HepG2 (cell line): ENCODE data around the gene SIAH2. TPM values are rescaled to one million over a fixed set of nuclear protein-coding genes. Genes with fewer than 3 reads are reported as not detected.

Experiments
- ATAC-seq: fragments of 200-7000 bp; cut with Tn5 transposase; 3 replicates; pipeline ENCODE4 v1.9.1; 2020; ENCODE audit warnings: mild to moderate bottlenecking, moderate library complexity
- BruUV-seq: library from RNA; stranded (reverse); fragments of 400-500 nt; replicated peaks from 2 replicates; lab custom pipeline; 2021; lab: Mats Ljungman, UMichigan
- CTCF ChIA-PET: fragments of 300-600 bp; formaldehyde crosslinking; extraction: SDS; loops from one replicate; lab custom pipeline; 2021; ENCODE audit warnings: low total read pairs, inconsistent platforms, low intra/inter-chr PET ratio; lab: Yijun Ruan, JAX
- POLR2A ChIA-PET: fragments of 350-600 bp; sonication (Branson Sonifier 250); formaldehyde crosslinking; loops from one replicate; lab custom pipeline; 2020; ENCODE audit warnings: antibody characterized with exemption, inconsistent platforms; lab: Yijun Ruan, JAX
- DNase-seq: peaks from one replicate; pipeline ENCODE4 v3.0.0-alpha.2; 2015; ENCODE audit warnings: low spot score
- FAIRE-seq: peaks from 3 replicates; lab custom pipeline; 2011; peaks lifted over from hg19 to GRCh38; lab: Jason Lieb, UNC
- H2AFZ ChIP-seq: one replicate; pipeline ENCODE4 v1.6.1; 2011; ENCODE audit warnings: low read length, inconsistent platforms
- H3K27ac ChIP-seq: fragments of 300-600 bp; 3 replicates; pipeline ENCODE4 v1.8.0; 2011; ENCODE audit warnings: mixed run types, mild to moderate bottlenecking, mixed read lengths, low read length, inconsistent platforms; ENCODE audit not compliant: insufficient read depth; ENCODE audit errors: extremely low read length
- H3K27me3 ChIP-seq, 2 experiments: fragments of 200-600 bp in 1 of 2; 2 replicates in 1 of 2; 3 replicates in 1 of 2; pipeline versions ENCODE4 v1.6.0 to v1.8.0; 2011; ENCODE audit warnings: low read length in 2 of 2, mild to moderate bottlenecking in 2 of 2, moderate library complexity in 2 of 2, inconsistent platforms in 1 of 2; ENCODE audit not compliant: insufficient read depth in 2 of 2, control insufficient read depth in 1 of 2
- H3K36me3 ChIP-seq, 2 experiments: fragments of 200-600 bp in 1 of 2; replicated peaks in 1 of 2; 2 replicates in 1 of 2; 3 replicates in 1 of 2; pipeline versions ENCODE4 v1.5.1 to v1.8.0; 2011; ENCODE audit warnings: low read length in 2 of 2, inconsistent platforms in 1 of 2; ENCODE audit not compliant: insufficient read depth in 2 of 2, control insufficient read depth in 1 of 2
- H3K4me1 ChIP-seq: 2 replicates; pipeline ENCODE4 v1.5.1; 2012; ENCODE audit warnings: low read length, inconsistent platforms; ENCODE audit not compliant: insufficient read depth
- H3K4me2 ChIP-seq: 2 replicates; pipeline ENCODE4 v1.6.0; 2011; ENCODE audit warnings: low read depth, low read length, inconsistent platforms
- H3K4me3 ChIP-seq, 3 experiments: fragments of 200-600 bp in 1 of 3; sonication (generic), shearing (Covaris generic) in 1 of 3; replicated peaks in 1 of 3; 2 replicates each; pipeline ENCODE4 v1.5.1; 2011 to 2016; ENCODE audit warnings: low read length in 3 of 3, inconsistent platforms in 2 of 3, low read depth in 2 of 3, mild to moderate bottlenecking in 2 of 3, control low read depth in 1 of 3, mixed read lengths in 1 of 3; ENCODE audit not compliant: insufficient read depth in 1 of 3
- H3K79me2 ChIP-seq: one replicate; pipeline ENCODE4 v1.6.1; 2011; ENCODE audit warnings: low read length, inconsistent platforms; ENCODE audit not compliant: insufficient read depth
- H3K9ac ChIP-seq: 2 replicates; pipeline ENCODE4 v1.6.0; 2011; ENCODE audit warnings: mild to moderate bottlenecking, low read depth, low read length, inconsistent platforms; ENCODE audit not compliant: insufficient read depth
- H3K9me3 ChIP-seq: 2 replicates; pipeline ENCODE4 v1.5.1; 2012; ENCODE audit warnings: mild to moderate bottlenecking, low read length
- H4K20me1 ChIP-seq: 2 replicates; pipeline ENCODE4 v1.6.0; 2011; ENCODE audit warnings: inconsistent platforms, mild to moderate bottlenecking, low read length, moderate library complexity; ENCODE audit not compliant: insufficient read depth
- CHCHD3 ChIP-seq: sonication (generic); formaldehyde crosslinking; IDR thresholded peaks from 2 replicates; pipeline ENCODE4 v1.8.0; 2022; ENCODE audit warnings: mild to moderate bottlenecking, missing genetic modification reagents, moderate library complexity
- NCOR1 ChIP-seq: fragments of 200-600 bp; sonication (generic); IDR thresholded peaks from 2 replicates; pipeline ENCODE4 v1.7.0; 2017; ENCODE audit warnings: antibody characterized with exemption, low read length, borderline replicate concordance
- PHF5A ChIP-seq: IDR thresholded peaks from one replicate; pipeline ENCODE4 v1.6.1; 2018; ENCODE audit warnings: low read depth, missing genetic modification reagents; ENCODE audit not compliant: unreplicated experiment
- RBFOX2 ChIP-seq: fragments of 200-400 bp; formaldehyde crosslinking; IDR thresholded peaks from 2 replicates; pipeline ENCODE4 v1.6.1; 2017; ENCODE audit warnings: low read depth, mild to moderate bottlenecking, low read length
- TRIM24 ChIP-seq: sonication (generic); formaldehyde crosslinking; IDR thresholded peaks from 2 replicates; pipeline ENCODE4 v1.8.0; 2022; ENCODE audit warnings: mild to moderate bottlenecking, missing genetic modification reagents
- ZNF329 ChIP-seq: sonication (generic); formaldehyde crosslinking; IDR thresholded peaks from 2 replicates; pipeline ENCODE4 v1.9.0; 2021; ENCODE audit warnings: low read depth, mild to moderate bottlenecking, missing genetic modification reagents
- ZNF546 ChIP-seq: sonication (generic); formaldehyde crosslinking; conservative IDR thresholded peaks from 2 replicates; pipeline ENCODE4 v1.8.1; 2023; ENCODE audit warnings: mild to moderate bottlenecking, missing genetic modification reagents
- WGBS: methylation state at CpG from one replicate; pipeline ENCODE4 v1.1.6; 2017; ENCODE audit warnings: low lambda C conversion rate; 5-methylcytosine and 5-hydroxymethylcytosine counted together
- in situ Hi-C: cut with HindIII; loops from 2 replicates; pipeline ENCODE4 v1.10.0; 2017; ENCODE audit warnings: low pct_unique_long_range_greater_than_20kb; ENCODE audit not compliant: extremely low pct_ligation_motif_present
- intact Hi-C: fragments of 100-400 bp; cut with micrococcal nuclease; formaldehyde crosslinking; loops from one replicate; pipeline ENCODE4 v1.10.0; 2022; ENCODE audit not compliant: unreplicated experiment
- polyA plus RNA-seq, 8 experiments: library from polyadenylated mRNA; depleted of rRNA in 3 of 8; stranded (reverse) in 7 of 8; unstranded in 1 of 8; fragments of >200 nt; fragmentation: Illumina TruSeq in 4 of 8; extraction: Trizol in 4 of 8; gene quantifications; 2 replicates each; pipeline versions ENCODE4 v1.2.1 to v1.2.3, GENCODE V29; 2011 to 2016; ENCODE audit warnings: low read depth in 4 of 8, missing spikeins in 1 of 8, mixed read lengths in 1 of 8; ENCODE audit not compliant: insufficient read depth in 1 of 8
- total RNA-seq, 5 experiments: library from RNA; depleted of rRNA; stranded (reverse); fragments of >200 nt; fragmentation: Illumina TruSeq; extraction: Trizol; gene quantifications; 2 replicates each; pipeline ENCODE4 v1.2.3, GENCODE V29; 2016; ENCODE audit warnings: low read depth in 1 of 5
- TF ChIP-seq, protein P1 (sequence below): sonication (generic); formaldehyde crosslinking; IDR thresholded peaks from 2 replicates; pipeline ENCODE4 v1.5.0; 2020; ENCODE audit warnings: mild to moderate bottlenecking, missing genetic modification reagents

SIAH2 gene
- total and polyA plus RNA-seq, 2 of the 13 experiments (the other 11 are each of a cell fraction or from before 2014, with no cell fraction given): 71.8 to 117 TPM

- Histone ChIP-seq H3K27ac (no peak overlapping the region), H2AFZ (no peak overlapping the region), H3K79me2 (no peaks in the 10 kb centered on the region), H4K20me1 (no peaks in the 10 kb centered on the region), H3K27me3 (peaks cover 0 to 5% of the 10 kb centered on the region in 2 experiments; a peak in 1 of 5 replicates), H3K9me3 (no peaks in the 10 kb centered on the region), H3K4me2 (peak overlapping the region; percentile 8; the same call in 1 of the 2 replicates), H3K9ac (no peak overlapping the region), H3K4me3 (no peak overlapping the region), H3K36me3 (no peaks in the 10 kb centered on the region), H3K4me1 (peaks cover 9% of the 10 kb centered on the region)
- no TSS peak for BruUV-seq
- intact Hi-C loops (no loop called here), in situ Hi-C loops (no loop called here)
- FAIRE-seq: no peak
- CTCF ChIA-PET: no interaction called here
- POLR2A ChIA-PET: no interaction called here
- WGBS: 1% methylated on average over 2 of the region's 2 CpGs
- DNase-seq: peak; percentile 4
- no peak for ATAC-seq
- TF ChIP-seq, protein P1, sequence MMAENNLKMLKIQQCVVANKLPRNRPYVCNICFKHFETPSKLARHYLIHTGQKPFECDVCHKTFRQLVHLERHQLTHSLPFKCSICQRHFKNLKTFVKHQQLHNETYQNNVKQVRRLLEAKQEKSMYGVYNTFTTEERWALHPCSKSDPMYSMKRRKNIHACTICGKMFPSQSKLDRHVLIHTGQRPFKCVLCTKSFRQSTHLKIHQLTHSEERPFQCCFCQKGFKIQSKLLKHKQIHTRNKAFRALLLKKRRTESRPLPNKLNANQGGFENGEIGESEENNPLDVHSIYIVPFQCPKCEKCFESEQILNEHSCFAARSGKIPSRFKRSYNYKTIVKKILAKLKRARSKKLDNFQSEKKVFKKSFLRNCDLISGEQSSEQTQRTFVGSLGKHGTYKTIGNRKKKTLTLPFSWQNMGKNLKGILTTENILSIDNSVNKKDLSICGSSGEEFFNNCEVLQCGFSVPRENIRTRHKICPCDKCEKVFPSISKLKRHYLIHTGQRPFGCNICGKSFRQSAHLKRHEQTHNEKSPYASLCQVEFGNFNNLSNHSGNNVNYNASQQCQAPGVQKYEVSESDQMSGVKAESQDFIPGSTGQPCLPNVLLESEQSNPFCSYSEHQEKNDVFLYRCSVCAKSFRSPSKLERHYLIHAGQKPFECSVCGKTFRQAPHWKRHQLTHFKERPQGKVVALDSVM: peak; percentile 83
- TF ChIP-seq TRIM24 (no peak), ZNF329 (CRISPR knock-in tag) (no peak)
Measured at GRCh38 chr3:150699068-150699639, 63.8 kb downstream of the SIAH2 start.

- ATAC-seq (no peak), FAIRE-seq (no peak), DNase-seq (no peak)
- H3K27ac ChIP-seq: no peak overlapping the region
- POLR2A ChIA-PET: no interaction called here
- H4K20me1 ChIP-seq: no peaks in the 10 kb centered on the region
- no peak overlapping the region for H3K4me3 ChIP-seq
- no peak overlapping the region for H3K4me2 ChIP-seq
- H3K36me3 ChIP-seq: no peaks in the 10 kb centered on the region
- in situ Hi-C loops: no loop called here
- H3K79me2 ChIP-seq: no peaks in the 10 kb centered on the region
- peaks cover 0 to 5% of the 10 kb centered on the region in 2 experiments; a peak in 1 of 5 replicates for H3K27me3 ChIP-seq
- intact Hi-C loops: no loop called here
- H3K4me1 ChIP-seq: peaks cover 1% of the 10 kb centered on the region
- H3K9me3 ChIP-seq: peaks cover 7% of the 10 kb centered on the region
- no TSS peak for BruUV-seq
- CTCF ChIA-PET: no interaction called here
- no peak overlapping the region for H3K9ac ChIP-seq
- no peak overlapping the region for H2AFZ ChIP-seq
- TF ChIP-seq NCOR1: no peak
- no peak for TF ChIP-seq RBFOX2
- no peak for TF ChIP-seq ZNF546
- TF ChIP-seq PHF5A (CRISPR knock-in tag): no peak
- no peak for TF ChIP-seq CHCHD3 (CRISPR knock-in tag)
Measured at GRCh38 chr3:150697646-150698045, 65.3 kb downstream of the SIAH2 start.
